GM19023 (cell line): ENCODE data around the gene APOO.
A peak's percentile ranks its signal among the peaks of the same experiment; 100 is the strongest.

Experiments used
- ATAC-seq: cut with Tn5 transposase; IDR thresholded peaks from one replicate; pipeline ENCODE4 v1.9.1; 2021; ENCODE audit warnings: mild to moderate bottlenecking, moderate library complexity; ENCODE audit not compliant: unreplicated experiment

APOO gene

GRCh38 chrX:23788521-23788920, 119.2 kb downstream of the APOO start:
- peak; percentile 57 for ATAC-seq

- ATAC-seq: no peak
Observed at GRCh38 chrX:23787745-23788118, 120.0 kb downstream of the APOO start.

GRCh38 chrX:23786268-23786815, 121.4 kb downstream of the APOO start:
- no peak for ATAC-seq

GRCh38 chrX:23785580-23785979, 122.2 kb downstream of the APOO start:
- ATAC-seq: no peak

- no peak for ATAC-seq
Observed at GRCh38 chrX:23784470-23785331, 123.0 kb downstream of the APOO start.

- no peak for ATAC-seq
Observed at GRCh38 chrX:23783589-23784469, 123.9 kb downstream of the APOO start.
